GM12878 (cell line): ENCODE results near the gene RIMS1. TPM values are rescaled to one million over a fixed set of nuclear protein-coding genes. Genes with fewer than 3 reads are reported as not detected.

Experiments
- ATAC-seq: fragments of 200-7000 bp; cut with Tn5 transposase; 3 replicates; pipeline ENCODE4 v1.9.1; 2020; ENCODE audit warnings: mild to moderate bottlenecking, moderate library complexity
- BruUV-seq: library from RNA; stranded (reverse); fragments of 400-500 nt; replicated peaks from 2 replicates; lab custom pipeline; 2021; lab: Mats Ljungman, UMichigan
- CTCF ChIA-PET: fragments of 300-600 bp; sonication (Branson Sonifier 250); formaldehyde crosslinking; extraction: SDS; loops from one replicate; lab custom pipeline; 2021; ENCODE audit warnings: inconsistent platforms; lab: Yijun Ruan, JAX
- POLR2A ChIA-PET: fragments of 350-600 bp; formaldehyde crosslinking; extraction: SDS; loops from one replicate; lab custom pipeline; 2021; ENCODE audit warnings: inconsistent platforms; lab: Charles Lee
- RAD21 ChIA-PET: fragments of 300-600 bp; sonication (Branson Sonifier 250); formaldehyde crosslinking; loops from one replicate; lab custom pipeline; 2023; ENCODE audit warnings: antibody characterized with exemption; ENCODE audit not compliant: unreplicated experiment; lab: Charles Lee
- SMC1A ChIA-PET: fragments of 300-600 bp; sonication (Branson Sonifier 250); formaldehyde crosslinking; loops from one replicate; lab custom pipeline; 2023; ENCODE audit not compliant: unreplicated experiment, uncharacterized antibody; lab: Charles Lee
- DNase-seq: peaks from one replicate; pipeline ENCODE4 v3.0.0-alpha.2; 2011; ENCODE audit warnings: low read depth, low spot score
- FAIRE-seq: peaks from 3 replicates; lab custom pipeline; 2011; peaks lifted over from hg19 to GRCh38; lab: Jason Lieb, UNC
- H2AFZ ChIP-seq: 2 replicates; pipeline ENCODE4 v1.6.0; 2011; ENCODE audit warnings: low read depth, low read length, control low read depth; ENCODE audit not compliant: control insufficient read depth
- H3K27ac ChIP-seq: 2 replicates; pipeline ENCODE4 v1.5.1; 2011; ENCODE audit warnings: control low read depth; ENCODE audit not compliant: control insufficient read depth, insufficient read depth
- H3K27me3 ChIP-seq, 2 experiments: replicated peaks in 1 of 2; 2 replicates each; pipeline versions ENCODE4 v1.6.0 to v1.6.1; 2011; ENCODE audit warnings: low read length in 1 of 2; ENCODE audit not compliant: control insufficient read depth in 2 of 2, insufficient read depth in 2 of 2
- H3K36me3 ChIP-seq, 2 experiments: 2 replicates each; pipeline ENCODE4 v1.5.1; 2011; ENCODE audit warnings: low read length in 1 of 2; ENCODE audit not compliant: control insufficient read depth in 2 of 2, insufficient read depth in 2 of 2
- H3K4me1 ChIP-seq: 2 replicates; pipeline ENCODE4 v1.6.1; 2011; ENCODE audit warnings: mild to moderate bottlenecking, low read length, moderate library complexity, mixed read lengths; ENCODE audit not compliant: control insufficient read depth, insufficient read depth
- H3K4me2 ChIP-seq: 2 replicates; pipeline ENCODE4 v1.6.0; 2011; ENCODE audit warnings: control low read depth; ENCODE audit not compliant: control insufficient read depth, insufficient read depth
- H3K4me3 ChIP-seq: fragments of 200-600 bp; sonication (generic); 2 replicates; pipeline ENCODE4 v1.5.1; 2016
- H3K79me2 ChIP-seq: 2 replicates; pipeline ENCODE4 v1.6.0; 2011; ENCODE audit warnings: low read length; ENCODE audit not compliant: control insufficient read depth, insufficient read depth
- H3K9ac ChIP-seq: 2 replicates; pipeline ENCODE4 v1.8.0; 2011; ENCODE audit warnings: low read length, control low read depth, mixed read lengths; ENCODE audit not compliant: control insufficient read depth, insufficient read depth
- H3K9me3 ChIP-seq: replicated peaks from 3 replicates; pipeline ENCODE4 v1.5.1; 2011; ENCODE audit warnings: mild to moderate bottlenecking, low read length; ENCODE audit not compliant: control insufficient read depth, insufficient read depth
- H4K20me1 ChIP-seq: 2 replicates; pipeline ENCODE4 v1.6.0; 2011; ENCODE audit not compliant: control insufficient read depth, insufficient read depth
- BCL11A ChIP-seq: IDR thresholded peaks from 2 replicates; pipeline ENCODE4 v1.6.1; 2011; ENCODE audit warnings: low read depth, low read length
- EZH2 ChIP-seq: IDR thresholded peaks from 2 replicates; pipeline ENCODE4 v1.6.1; 2012; ENCODE audit warnings: low read depth, mild to moderate bottlenecking, control low read depth, inconsistent platforms, low read length, borderline replicate concordance; ENCODE audit not compliant: control insufficient read depth
- MTA3 ChIP-seq: IDR thresholded peaks from 2 replicates; pipeline ENCODE4 v1.6.1; 2012; ENCODE audit warnings: low read length, inconsistent platforms, borderline replicate concordance
- RAD21 ChIP-seq: IDR thresholded peaks from 2 replicates; pipeline ENCODE4 v1.6.1; 2011; ENCODE audit warnings: mild to moderate bottlenecking, low read depth, low read length, moderate library complexity; ENCODE audit not compliant: insufficient read depth
- WGBS: methylation state at CpG from one replicate; pipeline ENCODE4 v1.1.6; 2016; ENCODE audit warnings: low lambda C conversion rate; ENCODE audit not compliant: insufficient replicate concordance, insufficient coverage; ENCODE audit errors: missing lambda C conversion rate; 5-methylcytosine and 5-hydroxymethylcytosine counted together
- in situ Hi-C: fragments of 300-500 bp; cut with MboI; formaldehyde crosslinking; loops from 9 replicates; pipeline ENCODE4 v1.14.3; 2018; ENCODE audit warnings: mixed read lengths
- intact Hi-C: fragments of 100-400 bp; cut with micrococcal nuclease; formaldehyde crosslinking; loops from one replicate; pipeline ENCODE4 v1.14.2; 2022; ENCODE audit not compliant: unreplicated experiment
- polyA plus RNA-seq, 11 experiments: library from polyadenylated mRNA; depleted of rRNA in 4 of 11; unstranded in 6 of 11; stranded (reverse) in 5 of 11; fragments of >200 nt; fragmentation: Nextera tagmentation in 4 of 11; fragmentation: Illumina TruSeq in 1 of 11; extraction: Ambion mirVana in 4 of 11; extraction: Trizol in 1 of 11; gene quantifications; 1 replicate in 1 of 11; 2 replicates in 10 of 11; pipeline versions ENCODE4 v1.2.1 to v1.2.3, GENCODE V29; 2011 to 2016; ENCODE audit warnings: inconsistent platforms in 2 of 11, missing spikeins in 2 of 11, low read depth in 1 of 11
- total RNA-seq, 4 experiments: library from RNA; depleted of rRNA in 3 of 4; stranded (reverse); fragments of >200 nt in 3 of 4; fragmentation: Illumina TruSeq in 1 of 4; extraction: Trizol in 1 of 4; gene quantifications; 2 replicates each; pipeline versions ENCODE4 v1.2.1 to v1.2.3, GENCODE V29; 2013 to 2021
- TF ChIP-seq, protein P1 (sequence below), 3 experiments: IDR thresholded peaks in 2 of 3; conservative IDR thresholded peaks in 1 of 3; 2 replicates each; pipeline ENCODE4 v1.5.1; 2011; ENCODE audit warnings: low read depth in 3 of 3, low read length in 3 of 3, mild to moderate bottlenecking in 3 of 3, control low read depth in 2 of 3, moderate library complexity in 2 of 3, inconsistent platforms in 1 of 3, mixed read lengths in 1 of 3; ENCODE audit not compliant: control insufficient read depth in 2 of 3, insufficient read depth in 1 of 3; ENCODE audit errors: extremely low read depth in 1 of 3

RIMS1 gene
- total and polyA plus RNA-seq, 10 of the 15 experiments (the other 5 are each of a cell fraction or from before 2014, with no cell fraction given), result 0.05 to 0.76 (median 0.23) TPM

DNA sequence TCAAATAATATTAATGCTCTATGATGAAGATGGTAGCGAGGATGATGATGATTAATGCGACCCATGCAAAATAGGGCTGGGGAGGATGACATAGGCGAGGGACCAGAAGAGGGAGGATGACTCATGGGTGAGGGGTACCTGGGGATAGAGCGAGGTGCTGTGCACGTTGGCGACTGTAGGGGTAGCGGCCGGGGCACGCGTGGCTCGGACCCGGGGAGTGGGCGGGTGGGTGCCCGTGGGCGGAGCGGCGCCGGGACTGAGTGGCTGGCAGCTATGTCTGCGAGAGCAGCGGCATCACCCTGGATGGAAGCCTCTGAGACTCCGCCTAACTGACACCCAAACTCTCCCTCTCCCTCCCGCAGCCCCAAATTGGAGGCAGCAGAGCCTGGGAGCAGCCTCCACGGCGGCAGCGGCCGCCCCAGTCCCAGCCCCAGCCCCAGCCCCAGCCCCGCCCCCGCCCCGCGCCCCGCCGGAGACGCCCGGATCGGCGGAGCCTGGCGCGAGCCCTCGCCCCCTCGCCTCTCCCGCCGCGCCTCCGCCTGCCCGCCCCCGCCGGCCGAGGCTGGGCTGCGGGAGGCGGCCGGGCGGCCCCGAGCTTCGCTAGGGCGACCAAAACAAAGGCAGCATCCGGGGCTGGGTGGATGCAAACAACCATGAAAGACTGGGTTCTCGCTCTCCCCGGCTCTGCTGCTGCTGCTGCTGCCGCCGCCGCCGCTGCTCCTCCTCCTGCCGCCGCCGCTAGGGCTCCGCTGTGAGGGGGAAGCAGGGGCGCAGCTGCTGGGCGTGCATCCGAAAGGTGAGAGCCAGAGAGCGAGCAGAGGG, at the start of gene RIMS1 (continued):
- TF ChIP-seq, protein P1, sequence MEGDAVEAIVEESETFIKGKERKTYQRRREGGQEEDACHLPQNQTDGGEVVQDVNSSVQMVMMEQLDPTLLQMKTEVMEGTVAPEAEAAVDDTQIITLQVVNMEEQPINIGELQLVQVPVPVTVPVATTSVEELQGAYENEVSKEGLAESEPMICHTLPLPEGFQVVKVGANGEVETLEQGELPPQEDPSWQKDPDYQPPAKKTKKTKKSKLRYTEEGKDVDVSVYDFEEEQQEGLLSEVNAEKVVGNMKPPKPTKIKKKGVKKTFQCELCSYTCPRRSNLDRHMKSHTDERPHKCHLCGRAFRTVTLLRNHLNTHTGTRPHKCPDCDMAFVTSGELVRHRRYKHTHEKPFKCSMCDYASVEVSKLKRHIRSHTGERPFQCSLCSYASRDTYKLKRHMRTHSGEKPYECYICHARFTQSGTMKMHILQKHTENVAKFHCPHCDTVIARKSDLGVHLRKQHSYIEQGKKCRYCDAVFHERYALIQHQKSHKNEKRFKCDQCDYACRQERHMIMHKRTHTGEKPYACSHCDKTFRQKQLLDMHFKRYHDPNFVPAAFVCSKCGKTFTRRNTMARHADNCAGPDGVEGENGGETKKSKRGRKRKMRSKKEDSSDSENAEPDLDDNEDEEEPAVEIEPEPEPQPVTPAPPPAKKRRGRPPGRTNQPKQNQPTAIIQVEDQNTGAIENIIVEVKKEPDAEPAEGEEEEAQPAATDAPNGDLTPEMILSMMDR (IDR thresholded peaks at IDR 0.05 in 2 of 3, conservative IDR thresholded peaks at IDR 0.05 in 1 of 3; ENCODE audit: control insufficient read depth in 2 of 3, extremely low read depth in 1 of 3, insufficient read depth in 1 of 3, low read depth in 3 of 3, low read length in 3 of 3), result 0 out of 6 replicates have a peak, but pooled peaks of 2 of the 3 experiments have one; percentile 6 to 12
- TF ChIP-seq EZH2 (no peak), MTA3 (no peak), RAD21 (peak; percentile 21; the same call in 1 of the 2 replicates)

DNA sequence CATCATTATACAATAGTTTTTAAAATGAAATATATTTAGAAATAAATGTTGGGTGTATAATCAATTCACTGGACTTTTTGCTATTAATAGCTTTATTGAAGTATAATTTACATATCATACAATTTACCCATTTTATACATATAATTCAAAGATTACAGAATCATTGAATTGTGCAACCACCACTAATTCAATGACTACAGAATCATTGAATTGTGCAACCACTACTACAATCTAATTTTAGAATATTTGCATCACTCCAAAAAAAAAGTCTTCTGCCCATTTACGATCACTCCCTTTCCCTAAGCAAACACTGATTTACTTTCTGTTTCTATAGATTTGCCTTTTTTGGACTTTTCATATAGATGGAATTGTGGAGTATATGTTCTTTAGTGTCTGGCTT, 35.1 kb upstream of the RIMS1 start:
- in situ Hi-C loops (no loop called here), intact Hi-C loops (no loop called here)
- no peaks in the 10 kb centered on the region for H3K9me3 ChIP-seq
- POLR2A ChIA-PET, result no interaction called here
- BruUV-seq, result no TSS peak
- no peaks in the 10 kb centered on the region for H4K20me1 ChIP-seq
- no peak overlapping the region for H3K4me2 ChIP-seq
- H3K27me3 ChIP-seq, result no peaks in the 10 kb centered on the region; a peak in 1 of 4 replicates
- no peak for ATAC-seq
- TF ChIP-seq BCL11A, result no peak
- H2AFZ ChIP-seq, result no peak overlapping the region
- no peaks in the 10 kb centered on the region for H3K36me3 ChIP-seq
- no peak for DNase-seq
- FAIRE-seq, result no peak
- H3K4me1 ChIP-seq, result no peaks in the 10 kb centered on the region
- no peak overlapping the region for H3K4me3 ChIP-seq
- H3K27ac ChIP-seq, result no peak overlapping the region
- WGBS, result 0% methylated on average over 1 of the region's 1 CpG
- no peak overlapping the region for H3K9ac ChIP-seq
- RAD21 ChIA-PET, result no interaction called here
- H3K79me2 ChIP-seq, result no peaks in the 10 kb centered on the region
- CTCF ChIA-PET, result no interaction called here
- SMC1A ChIA-PET, result interaction anchor here (0.9 kb wide), 1 partner anchor 1100 kb away, joined by 4 read pairs; no protein-coding TSS in a partner anchor
